ENCODE data around the gene SALL4. TPM values are rescaled to one million over a fixed set of nuclear protein-coding genes. Genes with fewer than 3 reads are reported as not detected.
A peak's percentile ranks its signal among the peaks of the same experiment; 100 is the strongest.
"Not testable (repeated sequence)": the region's sequence is repeated elsewhere in the genome, so short reads cannot be mapped to it uniquely, and the experiment has no call there.

SALL4 gene
- polyA plus RNA-seq, 1 donor = 9.0 TPM

GRCh38 chr20:51790256-51790655 is 12.1 kb downstream of the SALL4 start:
- no peak overlapping the region for H3K4me3 ChIP-seq (ENCODE audit: low read length)
- WGBS (ENCODE audit: insufficient coverage, low lambda C conversion rate) = no CpG with 5 or more reads among the region's 17 CpGs

DNA sequence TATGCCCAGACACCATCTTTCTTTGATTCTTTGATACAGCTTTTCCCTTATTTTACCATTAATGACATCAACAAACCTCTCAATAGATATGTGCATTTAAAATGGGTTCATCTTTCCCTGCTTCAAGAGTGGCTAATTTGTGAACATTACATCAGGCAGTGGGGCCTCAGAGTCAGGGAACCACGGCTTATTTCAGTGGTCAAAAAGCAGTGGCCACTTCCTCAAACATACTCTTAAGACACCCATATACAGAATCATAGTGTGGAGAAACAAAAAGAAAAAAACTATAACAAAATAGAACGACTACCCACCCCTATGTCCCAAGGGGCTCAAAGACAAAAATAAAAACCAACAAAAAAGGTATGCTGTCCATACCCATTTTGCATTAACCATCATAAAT is 12.9 kb downstream of the SALL4 start:
- Histone ChIP-seq H3K9me3 (ENCODE audit: control insufficient read depth, low read depth, low read length) (no peaks in the 10 kb centered on the region), H3K4me1 (ENCODE audit: control insufficient read depth, insufficient read depth, low read length) (no peaks in the 10 kb centered on the region), H3K36me3 (ENCODE audit: control insufficient read depth, insufficient read depth, low read length) (peaks cover 53% of the 10 kb centered on the region), H3K27me3 (ENCODE audit: control insufficient read depth, insufficient read depth, low read length) (no peaks in the 10 kb centered on the region), H3K27ac (ENCODE audit: low read length) (no peak overlapping the region), H3K4me3 (ENCODE audit: low read length) (no peak overlapping the region)
- WGBS (ENCODE audit: insufficient coverage, low lambda C conversion rate) = no CpG with 5 or more reads among the region's 2 CpGs
- DNase-seq = no peak

More at GRCh38 chr20:51790256-51790655, 12.1 kb downstream of the SALL4 start:
- DNase-seq = no peak
- H3K27ac ChIP-seq (ENCODE audit: low read length) = no peak overlapping the region
- no peaks in the 10 kb centered on the region for H3K27me3 ChIP-seq (ENCODE audit: control insufficient read depth, insufficient read depth, low read length)
- H3K36me3 ChIP-seq (ENCODE audit: control insufficient read depth, insufficient read depth, low read length) = peaks cover 48% of the 10 kb centered on the region
- no peaks in the 10 kb centered on the region for H3K4me1 ChIP-seq (ENCODE audit: control insufficient read depth, insufficient read depth, low read length)
- no peaks in the 10 kb centered on the region for H3K9me3 ChIP-seq (ENCODE audit: control insufficient read depth, low read depth, low read length)

DNA sequence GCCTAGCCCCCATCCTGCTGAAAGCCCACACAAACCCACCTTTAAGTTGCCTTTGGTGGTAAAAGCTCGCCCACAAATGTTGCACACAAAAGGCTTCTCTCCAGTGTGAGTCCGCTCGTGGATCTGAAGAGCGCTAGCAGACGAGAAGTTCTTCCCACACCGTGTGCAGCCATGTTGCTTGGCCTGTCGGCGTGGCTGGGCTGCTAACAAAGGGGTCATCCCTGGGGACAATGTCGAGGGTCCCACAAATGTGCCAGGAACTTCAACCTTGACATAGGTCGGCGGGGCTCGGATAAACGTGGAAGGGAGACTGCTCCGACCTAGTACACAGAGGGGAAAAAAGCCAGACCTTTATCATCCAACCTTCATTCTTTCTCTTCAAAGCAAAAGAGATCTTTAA is 13.5 kb downstream of the SALL4 start:
- H3K27ac ChIP-seq (ENCODE audit: low read length) = no peak overlapping the region
- no peaks in the 10 kb centered on the region for H3K27me3 ChIP-seq (ENCODE audit: control insufficient read depth, insufficient read depth, low read length)
- no peak overlapping the region for H3K4me3 ChIP-seq (ENCODE audit: low read length)
- H3K9me3 ChIP-seq (ENCODE audit: control insufficient read depth, low read depth, low read length) = no peaks in the 10 kb centered on the region
- H3K4me1 ChIP-seq (ENCODE audit: control insufficient read depth, insufficient read depth, low read length) = no peaks in the 10 kb centered on the region
- DNase-seq = no peak
- H3K36me3 ChIP-seq (ENCODE audit: control insufficient read depth, insufficient read depth, low read length) = peaks cover 57% of the 10 kb centered on the region
- WGBS (ENCODE audit: insufficient coverage, low lambda C conversion rate) = no CpG with 5 or more reads among the region's 14 CpGs

DNA sequence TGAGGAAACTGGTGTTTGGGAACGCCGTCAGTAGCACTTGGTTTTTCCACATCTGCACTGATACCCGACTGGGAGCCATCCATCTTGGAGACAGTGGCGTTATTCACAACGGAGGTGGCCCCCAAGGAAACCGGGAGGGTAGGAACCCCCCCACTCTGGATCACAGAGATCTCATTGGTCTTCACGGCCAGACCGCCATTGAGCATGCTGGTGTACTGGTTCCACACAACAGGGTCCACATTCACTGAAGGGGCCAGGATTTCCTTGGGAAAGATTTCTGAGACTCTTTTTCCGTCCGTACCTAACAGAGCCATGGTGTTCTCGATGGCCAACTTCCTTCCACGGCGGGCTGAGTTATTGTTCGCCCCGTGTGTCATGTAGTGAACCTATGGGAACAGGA is 18.0 kb downstream of the SALL4 start:
- H3K27me3 ChIP-seq (ENCODE audit: control insufficient read depth, insufficient read depth, low read length) = no peaks in the 10 kb centered on the region
- no CpG with 5 or more reads among the region's 15 CpGs for WGBS (ENCODE audit: insufficient coverage, low lambda C conversion rate)
- peaks cover 41% of the 10 kb centered on the region for H3K36me3 ChIP-seq (ENCODE audit: control insufficient read depth, insufficient read depth, low read length)
- no peaks in the 10 kb centered on the region for H3K4me1 ChIP-seq (ENCODE audit: control insufficient read depth, insufficient read depth, low read length)
- peaks cover 4% of the 10 kb centered on the region for H3K9me3 ChIP-seq (ENCODE audit: control insufficient read depth, low read depth, low read length)
- H3K27ac ChIP-seq (ENCODE audit: low read length) = no peak overlapping the region
- H3K4me3 ChIP-seq (ENCODE audit: low read length) = no peak overlapping the region
- no peak for DNase-seq

DNA sequence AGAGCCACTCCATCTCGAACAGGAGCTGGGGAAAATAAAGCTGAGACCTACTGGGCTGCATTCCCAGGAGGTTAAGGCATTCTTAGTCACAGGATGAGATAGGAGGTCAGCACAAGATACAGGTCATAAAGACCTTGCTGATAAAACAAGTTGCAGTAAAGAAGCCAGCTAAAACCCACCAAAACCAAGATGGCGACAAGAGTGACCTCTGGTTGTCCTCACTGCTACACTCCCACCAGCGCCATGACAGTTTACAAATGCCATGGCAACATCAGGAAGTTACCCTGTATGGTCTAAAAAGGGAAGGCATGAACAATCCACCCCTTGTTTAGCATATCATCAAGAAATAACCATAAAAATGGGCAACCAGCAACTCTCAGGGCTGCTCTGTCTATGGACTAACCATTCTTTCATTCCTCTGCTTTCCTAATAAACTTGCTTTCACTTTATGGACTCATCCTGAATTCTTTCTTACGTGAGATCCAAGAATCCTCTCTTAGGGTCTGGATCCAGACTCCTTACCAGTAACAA is 24.0 kb downstream of the SALL4 start:
- H3K4me1 ChIP-seq (ENCODE audit: control insufficient read depth, insufficient read depth, low read length); H3K27me3 ChIP-seq (ENCODE audit: control insufficient read depth, insufficient read depth, low read length); H3K4me3 ChIP-seq (ENCODE audit: low read length); H3K27ac ChIP-seq (ENCODE audit: low read length); DNase-seq; H3K9me3 ChIP-seq (ENCODE audit: control insufficient read depth, low read depth, low read length); H3K36me3 ChIP-seq (ENCODE audit: control insufficient read depth, insufficient read depth, low read length): not testable (repeated sequence)
- WGBS (ENCODE audit: insufficient coverage, low lambda C conversion rate) = no CpG with 5 or more reads among the region's 4 CpGs

- 67% methylated on average over 1 of the region's 1 CpG for WGBS (ENCODE audit: insufficient coverage, low lambda C conversion rate)
- H3K4me3 ChIP-seq (ENCODE audit: low read length) = no peak overlapping the region
- no peaks in the 10 kb centered on the region for H3K4me1 ChIP-seq (ENCODE audit: control insufficient read depth, insufficient read depth, low read length)
- no peak for DNase-seq
- H3K27ac ChIP-seq (ENCODE audit: low read length) = no peak overlapping the region
- no peaks in the 10 kb centered on the region for H3K27me3 ChIP-seq (ENCODE audit: control insufficient read depth, insufficient read depth, low read length)
- H3K9me3 ChIP-seq (ENCODE audit: control insufficient read depth, low read depth, low read length) = peaks cover 9% of the 10 kb centered on the region
- no peaks in the 10 kb centered on the region for H3K36me3 ChIP-seq (ENCODE audit: control insufficient read depth, insufficient read depth, low read length)
Observed at GRCh38 chr20:51775241-51775640, 27.1 kb downstream of the SALL4 start.

DNA sequence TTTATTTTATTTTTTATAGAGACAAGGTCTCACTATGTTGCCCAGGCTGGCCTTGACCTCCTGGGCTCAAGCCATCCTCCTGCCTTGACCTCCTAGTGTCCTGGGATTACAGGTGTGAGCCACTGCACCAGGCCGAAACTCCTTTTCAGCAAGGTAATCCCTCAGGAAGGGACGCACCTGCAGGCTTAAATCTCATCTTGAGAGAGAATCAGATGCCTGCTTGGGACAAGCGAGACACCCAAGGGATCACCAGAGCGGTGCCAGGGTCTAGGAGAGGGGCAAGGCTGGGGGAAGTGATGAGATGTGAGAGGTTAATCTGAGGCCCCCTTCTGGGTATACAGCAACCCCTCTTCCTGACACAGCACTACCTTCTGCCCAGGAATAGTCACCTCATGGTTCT is 30.1 kb downstream of the SALL4 start:
- Histone ChIP-seq H3K27me3 (ENCODE audit: control insufficient read depth, insufficient read depth, low read length) (no peaks in the 10 kb centered on the region), H3K36me3 (ENCODE audit: control insufficient read depth, insufficient read depth, low read length) (no peaks in the 10 kb centered on the region), H3K4me3 (ENCODE audit: low read length) (no peak overlapping the region), H3K27ac (ENCODE audit: low read length) (no peak overlapping the region), H3K4me1 (ENCODE audit: control insufficient read depth, insufficient read depth, low read length) (peaks cover 2% of the 10 kb centered on the region), H3K9me3 (ENCODE audit: control insufficient read depth, low read depth, low read length) (no peaks in the 10 kb centered on the region)
- no peak for DNase-seq
- no CpG with 5 or more reads among the region's 4 CpGs for WGBS (ENCODE audit: insufficient coverage, low lambda C conversion rate)

DNA sequence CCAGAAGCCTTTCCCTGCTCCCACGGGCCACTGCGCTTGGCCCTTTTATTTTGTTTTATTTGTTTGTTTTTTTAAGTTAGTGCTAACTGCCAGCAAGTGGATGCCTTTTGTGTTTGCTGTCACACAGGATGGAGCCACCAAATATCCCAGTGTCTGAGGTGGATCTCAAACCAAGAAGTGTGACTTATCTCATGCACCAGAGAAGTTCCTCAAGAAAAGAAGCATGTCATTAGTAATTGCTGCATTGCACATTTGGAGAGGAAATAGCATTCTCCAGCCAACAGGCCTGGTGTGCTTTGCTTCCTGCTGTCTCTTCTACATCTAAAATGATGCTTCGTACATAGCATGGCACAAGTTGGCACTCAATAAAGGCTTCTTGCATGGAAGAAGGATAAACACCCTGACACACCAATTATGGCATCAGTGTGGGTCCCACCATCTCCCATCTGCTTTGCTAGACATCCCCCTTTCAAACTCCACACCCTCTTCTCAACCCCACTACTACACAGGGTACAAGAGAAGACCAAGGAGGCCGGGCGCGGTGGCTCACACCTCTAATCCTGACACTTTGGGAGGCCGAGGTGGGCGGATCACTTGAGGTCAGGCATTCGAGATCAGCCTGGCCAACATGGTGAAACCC is 32.2 kb downstream of the SALL4 start:
- Histone ChIP-seq H3K4me3 (ENCODE audit: low read length) (no peak overlapping the region), H3K9me3 (ENCODE audit: control insufficient read depth, low read depth, low read length) (no peaks in the 10 kb centered on the region), H3K27ac (ENCODE audit: low read length) (no peak overlapping the region), H3K36me3 (ENCODE audit: control insufficient read depth, insufficient read depth, low read length) (no peaks in the 10 kb centered on the region), H3K27me3 (ENCODE audit: control insufficient read depth, insufficient read depth, low read length) (no peaks in the 10 kb centered on the region), H3K4me1 (ENCODE audit: control insufficient read depth, insufficient read depth, low read length) (peaks cover 2% of the 10 kb centered on the region)
- WGBS (ENCODE audit: insufficient coverage, low lambda C conversion rate) = no CpG with 5 or more reads among the region's 9 CpGs
- DNase-seq = no peak

GRCh38 chr20:51768759-51769517 is 33.4 kb downstream of the SALL4 start:
- no peak overlapping the region for H3K27ac ChIP-seq (ENCODE audit: low read length)
- no peaks in the 10 kb centered on the region for H3K36me3 ChIP-seq (ENCODE audit: control insufficient read depth, insufficient read depth, low read length)
- no peaks in the 10 kb centered on the region for H3K27me3 ChIP-seq (ENCODE audit: control insufficient read depth, insufficient read depth, low read length)
- peak in 1 of 2 donors; percentile 62 for DNase-seq
- peak overlapping the region; percentile 33 for H3K4me3 ChIP-seq (ENCODE audit: low read length)
- H3K4me1 ChIP-seq (ENCODE audit: control insufficient read depth, insufficient read depth, low read length) = peaks cover 2% of the 10 kb centered on the region
- H3K9me3 ChIP-seq (ENCODE audit: control insufficient read depth, low read depth, low read length) = no peaks in the 10 kb centered on the region
- 40% methylated on average over 1 of the region's 16 CpGs for WGBS (ENCODE audit: insufficient coverage, low lambda C conversion rate)

- WGBS (ENCODE audit: insufficient coverage, low lambda C conversion rate) = no CpG with 5 or more reads among the region's 131 CpGs
- H3K4me1 ChIP-seq (ENCODE audit: control insufficient read depth, insufficient read depth, low read length) = peaks cover 2% of the 10 kb centered on the region
- H3K36me3 ChIP-seq (ENCODE audit: control insufficient read depth, insufficient read depth, low read length) = no peaks in the 10 kb centered on the region
- peak in 1 of 2 donors; percentile 63 for DNase-seq
- H3K27ac ChIP-seq (ENCODE audit: low read length) = peak within 1 kb of the TSS; percentile 84
- H3K9me3 ChIP-seq (ENCODE audit: control insufficient read depth, low read depth, low read length) = no peaks in the 10 kb centered on the region
- H3K4me3 ChIP-seq (ENCODE audit: low read length) = peak within 1 kb of the TSS; percentile 99
- H3K27me3 ChIP-seq (ENCODE audit: control insufficient read depth, insufficient read depth, low read length) = no peaks in the 10 kb centered on the region
Observed at GRCh38 chr20:51767867-51768758, 34.2 kb downstream of the SALL4 start, which contains the start of gene ATP9A. Gene ATP9A (minus strand): TSS chr20:51768390. CDS start chr20:51768369, 21 bp downstream.

Measured in large intestine (tissue), 3 donors.